GM19397 (cell line): ENCODE measurements around the gene RGS7.

ENCODE experiments used
- ATAC-seq: cut with Tn5 transposase; IDR thresholded peaks from one replicate; pipeline ENCODE4 v1.9.1; 2021; ENCODE audit warnings: mild to moderate bottlenecking, moderate library complexity; ENCODE audit not compliant: unreplicated experiment

The RGS7 gene

GRCh38 chr1:241356519-241357365 lies at the start of gene RGS7:
RGS7 (minus strand) TSS chr1:241357205.
- ATAC-seq, result peak; percentile 66

- ATAC-seq, result no peak
Observed at GRCh38 chr1:241406421-241406820, 49.4 kb upstream of the RGS7 start.

GRCh38 chr1:241401156-241401555 lies 44.2 kb upstream of the RGS7 start:
- ATAC-seq, result no peak

GRCh38 chr1:241396747-241397681 lies 40.0 kb upstream of the RGS7 start:
- ATAC-seq, result no peak

GRCh38 chr1:241391926-241392710 lies 35.1 kb upstream of the RGS7 start:
- no peak for ATAC-seq

- no peak for ATAC-seq
Observed at GRCh38 chr1:241390526-241390925, 33.5 kb upstream of the RGS7 start.

- no peak for ATAC-seq
Observed at GRCh38 chr1:241389400-241389799, 32.4 kb upstream of the RGS7 start.

GRCh38 chr1:241387216-241387615 lies 30.2 kb upstream of the RGS7 start:
- no peak for ATAC-seq

- ATAC-seq, result no peak
Observed at GRCh38 chr1:241376701-241377100, 19.7 kb upstream of the RGS7 start.

- no peak for ATAC-seq
Observed at GRCh38 chr1:241375886-241376285, 18.9 kb upstream of the RGS7 start.

- ATAC-seq, result no peak
Observed at GRCh38 chr1:241366196-241366595, 9.2 kb upstream of the RGS7 start.

GRCh38 chr1:241362350-241362749 lies 5.3 kb upstream of the RGS7 start:
- ATAC-seq, result no peak

GRCh38 chr1:241357366-241358340 lies 648 bp upstream of the RGS7 start:
- ATAC-seq, result no peak

- ATAC-seq, result no peak
Observed at GRCh38 chr1:241356187-241356518, 852 bp downstream of the RGS7 start.

GRCh38 chr1:241355311-241356010 lies 1.5 kb downstream of the RGS7 start:
- ATAC-seq, result no peak

- no peak for ATAC-seq
Observed at GRCh38 chr1:241352401-241352800, 4.6 kb downstream of the RGS7 start.

GRCh38 chr1:241351841-241352240 lies 5.2 kb downstream of the RGS7 start:
- no peak for ATAC-seq

GRCh38 chr1:241343956-241344355 lies 13.0 kb downstream of the RGS7 start:
- no peak for ATAC-seq

GRCh38 chr1:241336335-241336734 lies 20.7 kb downstream of the RGS7 start:
- no peak for ATAC-seq
